Lower leg skin (tissue), 4 donors: ENCODE data around the gene PTRHD1. TPM values are rescaled to one million over a fixed set of nuclear protein-coding genes. Genes with fewer than 3 reads are reported as not detected.

Source experiments
- DNase-seq, 2 donors: peaks; one replicate each; pipeline ENCODE4 v3.0.0-alpha.2; 2019; ENCODE audit warnings: low spot score in 2 of 2
- H3K4me3 ChIP-seq: fragments of 200-600 bp; sonication (generic); 2 replicates; pipeline ENCODE4 v1.5.1; 2017; ENCODE audit warnings: mild to moderate bottlenecking, low read depth; ENCODE audit not compliant: poor library complexity, severe bottlenecking
- CTCF ChIP-seq, 3 donors: fragments of 450-650 bp; IDR thresholded peaks; one replicate each; pipeline ENCODE4 v1.5.1; 2016; ENCODE audit warnings: antibody characterized with exemption in 3 of 3, mild to moderate bottlenecking in 3 of 3, moderate library complexity in 2 of 3
- POLR2A ChIP-seq, 2 donors: fragments of 450-650 bp; IDR thresholded peaks; one replicate each; pipeline ENCODE4 v1.6.1; 2016 to 2017; ENCODE audit warnings: antibody characterized with exemption in 2 of 2, mild to moderate bottlenecking in 1 of 2, moderate library complexity in 1 of 2
- WGBS, 2 donors: methylation state at CpG; one replicate each; pipeline ENCODE4 v1.1.5; 2018; 5-methylcytosine and 5-hydroxymethylcytosine counted together
- intact Hi-C: fragments of 100-400 bp; cut with DNase I; formaldehyde crosslinking; loops from one replicate; pipeline ENCODE4 v1.15.0; 2023; ENCODE audit warnings: low total_unique reads
- total RNA-seq, 4 donors: library from RNA; depleted of rRNA; stranded (reverse); fragments of >200 nt; gene quantifications; one replicate each; pipeline ENCODE4 v1.1.0, GENCODE V29; 2016

Gene PTRHD1
- total RNA-seq, 4 donors from 2014 or later = 13.6 to 39.7 (median 30.2) TPM

DNA sequence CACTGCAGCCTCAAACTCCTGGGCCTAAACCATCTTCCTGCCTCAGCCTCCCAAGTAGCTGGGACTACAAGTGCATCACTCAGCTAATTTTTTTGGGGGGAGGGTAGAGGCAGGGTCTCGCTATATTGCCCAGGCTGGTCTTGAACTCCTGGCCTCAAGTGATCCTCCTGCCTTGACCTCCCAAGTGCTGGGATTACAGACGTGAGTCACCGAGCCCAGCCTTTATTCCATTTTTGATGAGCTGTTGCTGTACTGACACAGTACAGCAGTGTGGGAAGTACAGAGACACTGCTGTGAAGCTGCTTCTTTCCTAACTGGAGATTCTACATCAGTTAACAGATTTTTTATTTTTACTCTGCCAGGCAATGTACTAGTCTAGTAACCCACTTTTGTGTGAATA lies 18.8 kb downstream of the PTRHD1 start:
- no peak for DNase-seq
- intact Hi-C loops = no loop called here
- WGBS, 2 donors = 64 to 68% methylated on average over 3 of the region's 3 CpGs
- TF ChIP-seq CTCF (IDR thresholded peaks at IDR 0.05) (no peak), POLR2A (IDR thresholded peaks at IDR 0.05) (no peak)
- no peak overlapping the region for H3K4me3 ChIP-seq

DNA sequence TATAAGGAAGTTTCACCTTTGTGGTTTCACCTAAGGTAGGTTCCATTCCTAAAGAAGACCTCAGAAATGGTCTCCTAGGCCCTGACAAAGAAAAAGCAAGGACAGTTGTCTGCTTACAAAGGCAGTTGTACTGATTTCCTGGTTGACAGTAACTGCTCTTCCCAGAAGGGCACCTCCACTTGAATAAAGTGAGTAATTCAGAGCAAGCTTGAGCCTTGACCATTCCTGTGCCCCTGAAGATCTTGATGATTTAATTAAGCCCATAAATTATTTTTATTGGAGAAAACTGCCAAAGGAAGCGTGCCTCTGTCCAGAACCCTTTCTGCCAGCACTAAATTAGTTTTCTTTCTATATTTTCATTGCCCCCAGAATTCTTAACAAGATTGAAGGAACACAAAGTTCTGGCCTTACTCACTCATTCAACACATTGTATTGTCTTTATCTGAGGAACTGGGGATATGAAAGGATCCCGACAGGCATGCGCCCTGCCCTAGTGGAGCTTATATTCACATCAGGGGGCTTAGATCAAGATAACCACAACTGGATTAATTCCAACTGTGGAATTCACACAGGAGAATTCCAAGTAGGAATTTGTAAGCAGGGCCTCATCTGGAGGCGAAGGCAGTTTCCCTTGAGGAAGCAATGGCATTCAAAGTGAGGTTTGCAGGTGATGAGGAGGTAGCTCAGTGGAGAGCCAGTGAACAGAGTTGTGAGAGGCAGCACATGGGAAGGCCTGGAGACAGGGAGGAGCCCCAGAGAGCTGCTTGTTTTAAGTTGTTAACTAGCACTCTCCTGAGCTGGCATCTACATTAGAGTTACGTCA lies 21.2 kb downstream of the PTRHD1 start:
- no peak for DNase-seq
- H3K4me3 ChIP-seq = no peak overlapping the region
- TF ChIP-seq CTCF (IDR thresholded peaks at IDR 0.05) = no peak
- no peak for TF ChIP-seq POLR2A (IDR thresholded peaks at IDR 0.05)
- 75 to 78% methylated on average over 5 of the region's 5 CpGs for WGBS, 2 donors
- intact Hi-C loops = no loop called here

- no peak for DNase-seq
- intact Hi-C loops = no loop called here
- no peak for TF ChIP-seq CTCF (IDR thresholded peaks at IDR 0.05)
- no peak for TF ChIP-seq POLR2A (IDR thresholded peaks at IDR 0.05)
- no peak overlapping the region for H3K4me3 ChIP-seq
- WGBS, 2 donors = 92 to 95% methylated on average over 5 of the region's 5 CpGs
Measured at GRCh38 chr2:24771061-24771460, 22.1 kb downstream of the PTRHD1 start.

DNA sequence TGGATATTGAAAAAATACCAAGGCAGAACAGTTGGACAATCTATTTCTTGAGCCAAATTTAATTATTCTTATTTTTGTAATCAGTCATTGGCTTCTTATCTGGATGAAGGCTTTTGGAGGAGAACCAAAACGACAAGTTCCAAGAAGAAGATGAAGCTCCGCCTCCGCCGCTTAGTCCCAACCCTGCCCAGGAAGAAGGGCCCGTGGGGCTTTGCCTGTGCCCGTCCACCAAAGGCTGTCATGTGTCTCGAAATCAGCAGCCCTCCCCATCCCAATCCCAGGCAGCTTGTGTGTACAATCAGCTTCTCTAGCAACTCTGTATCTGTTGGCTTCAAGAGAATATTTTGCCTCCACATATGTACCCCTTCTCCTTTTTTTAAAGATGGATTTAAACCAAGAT lies 24.6 kb downstream of the PTRHD1 start:
- TF ChIP-seq CTCF (IDR thresholded peaks at IDR 0.05) = no peak
- no peak for TF ChIP-seq POLR2A (IDR thresholded peaks at IDR 0.05)
- no peak overlapping the region for H3K4me3 ChIP-seq
- intact Hi-C loops = no loop called here
- no peak for DNase-seq
- 42 to 59% methylated on average over 7 of the region's 7 CpGs for WGBS, 2 donors

DNA sequence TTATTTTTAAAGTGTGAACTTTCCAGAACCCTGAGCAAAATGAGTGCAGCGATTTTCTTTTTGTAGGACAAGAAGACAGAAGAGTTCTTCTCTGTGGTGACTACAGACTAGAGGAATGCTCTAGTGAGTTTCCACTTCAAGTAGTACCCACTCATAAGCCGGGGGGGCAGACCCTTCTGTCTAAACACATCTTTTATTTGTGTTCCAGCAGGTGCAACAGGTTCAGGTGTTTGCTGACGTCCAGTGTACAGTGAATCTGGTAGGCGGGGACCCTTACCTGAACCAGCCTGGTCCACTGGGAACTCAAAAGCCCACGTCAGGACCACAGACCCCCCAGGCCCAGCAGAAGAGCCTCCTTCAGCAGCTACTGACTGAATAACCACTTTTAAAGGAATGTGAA lies 25.2 kb downstream of the PTRHD1 start:
- intact Hi-C loops = no loop called here
- no peak for DNase-seq
- 91 to 93% methylated on average over 5 of the region's 5 CpGs for WGBS, 2 donors

More for the DNA sequence above, 25.2 kb downstream of the PTRHD1 start:
- H3K4me3 ChIP-seq = no peak overlapping the region
- TF ChIP-seq POLR2A (IDR thresholded peaks at IDR 0.05) (no peak), CTCF (IDR thresholded peaks at IDR 0.05) (no peak)
